Stimulated activated CD8-positive, alpha-beta memory T cell treated with anti-CD3 and anti-CD28 coated beads, Interleukin-4, amount 100 ng/mL, for 24 hours (primary cell): ENCODE results near the gene WFDC1.

ENCODE experiments used
- DNase-seq: peaks from one replicate; pipeline ENCODE4 v3.0.0-alpha.2; 2020; ENCODE audit warnings: low read depth

Gene WFDC1

GRCh38 chr16:84379008-84379708, 84.5 kb downstream of the WFDC1 start:
- no peak for DNase-seq
